NOMO-1 treated with dmso at 0.1 percent for 144 hours (cell line): ENCODE measurements around the gene QRFP.
"Not testable (repeated sequence)": the region's sequence is repeated elsewhere in the genome, so short reads cannot be mapped to it uniquely, and the experiment has no call there.

Source experiments
- DNase-seq: peaks from one replicate; lab custom pipeline; 2025; ENCODE audit not compliant: unreplicated experiment; lab: John Stamatoyannopoulos, UW

QRFP gene

GRCh38 chr9:130852801-130853200 lies 43.8 kb downstream of the QRFP start:
- no peak for DNase-seq

GRCh38 chr9:130849356-130849755 lies 47.3 kb downstream of the QRFP start:
- DNase-seq: no peak

GRCh38 chr9:130848514-130848913 lies 48.1 kb downstream of the QRFP start:
- DNase-seq: not testable (repeated sequence)

- no peak for DNase-seq
Observed at GRCh38 chr9:130847306-130848217, 49.0 kb downstream of the QRFP start.

GRCh38 chr9:130846487-130847305 lies 49.9 kb downstream of the QRFP start:
- no peak for DNase-seq

GRCh38 chr9:130845901-130846481 lies 50.6 kb downstream of the QRFP start:
- no peak for DNase-seq

GRCh38 chr9:130845254-130845653 lies 51.4 kb downstream of the QRFP start:
- no peak for DNase-seq

- DNase-seq: no peak
Observed at GRCh38 chr9:130844044-130844451, 52.6 kb downstream of the QRFP start.

- no peak for DNase-seq
Observed at GRCh38 chr9:130843049-130843908, 53.3 kb downstream of the QRFP start.
